Kidney (tissue), 14 donors: ENCODE data around the gene ANGPTL7. TPM values are rescaled to one million over a fixed set of nuclear protein-coding genes. Genes with fewer than 3 reads are reported as not detected.

Experiments
- DNase-seq, 5 donors: peaks; one replicate each; pipeline ENCODE4 v3.0.0-alpha.2; 2013 to 2020
- FAIRE-seq: peaks from 2 replicates; lab custom pipeline; 2012; peaks lifted over from hg19 to GRCh38; lab: Jason Lieb, UNC
- H3K27ac ChIP-seq, 2 donors: one replicate each; pipeline ENCODE4 v1.7.0; 2013; ENCODE audit warnings: low read depth in 2 of 2, low read length in 2 of 2, inconsistent platforms in 1 of 2
- H3K27me3 ChIP-seq: one replicate; pipeline ENCODE4 v1.7.1; 2013; ENCODE audit warnings: low read length, inconsistent platforms; ENCODE audit not compliant: control insufficient read depth, insufficient read depth
- H3K36me3 ChIP-seq, 3 donors: one replicate each; pipeline versions ENCODE4 v1.7.0 to v1.7.1; 2013; ENCODE audit warnings: low read length in 3 of 3, control low read depth in 1 of 3, inconsistent platforms in 1 of 3; ENCODE audit not compliant: insufficient read depth in 3 of 3, control insufficient read depth in 2 of 3
- H3K4me1 ChIP-seq, 3 donors: one replicate each; pipeline versions ENCODE4 v1.7.0 to v1.7.1; 2013; ENCODE audit warnings: low read length in 3 of 3, inconsistent platforms in 1 of 3, low read depth in 1 of 3; ENCODE audit not compliant: control insufficient read depth in 2 of 3, insufficient read depth in 2 of 3
- H3K4me3 ChIP-seq, 3 donors: one replicate each; pipeline versions ENCODE4 v1.7.0 to v1.8.1; 2013; ENCODE audit warnings: low read length in 3 of 3, control low read depth in 1 of 3, inconsistent platforms in 1 of 3
- H3K9ac ChIP-seq, 3 donors: one replicate each; pipeline versions ENCODE4 v1.7.0 to v1.7.1; 2013; ENCODE audit warnings: low read length in 3 of 3, control low read depth in 1 of 3, inconsistent platforms in 1 of 3
- H3K9me3 ChIP-seq, 3 donors: one replicate each; pipeline versions ENCODE4 v1.7.0 to v1.7.1; 2013; ENCODE audit warnings: low read length in 3 of 3, control low read depth in 1 of 3, inconsistent platforms in 1 of 3; ENCODE audit not compliant: control insufficient read depth in 2 of 3, insufficient read depth in 1 of 3
- CTCF ChIP-seq: IDR thresholded peaks from 3 replicates; pipeline ENCODE4 v1.5.1; 2012; ENCODE audit warnings: mild to moderate bottlenecking, moderate library complexity, borderline replicate concordance; ENCODE audit not compliant: insufficient read depth; ENCODE audit errors: extremely low read depth
- intact Hi-C: fragments of 100-400 bp; cut with DNase I; formaldehyde crosslinking; loops from one replicate; pipeline ENCODE4 v1.11.1; 2022
- polyA plus RNA-seq: library from polyadenylated mRNA; stranded (reverse); fragments of 350-450 nt; fragmentation: Illumina TruSeq; extraction: RNeasy Lipid Tissue Mini Kit (QIAGEN cat#74804); gene quantifications from one replicate; pipeline ENCODE4 v1.2.3, GENCODE V29; 2014; ENCODE audit warnings: low read depth, low replicate concordance; ENCODE audit not compliant: insufficient read depth
- total RNA-seq: library from RNA; stranded (reverse); fragmentation: NEBNext Ultra II Directional; extraction: Animal tissue kit (Norgen Biotek cat#: 25700); gene quantifications from one replicate; pipeline ENCODE4 v1.2.1, GENCODE V29; 2021
- donor health status: control.
- donor health status: control.
- donor health status: control.
- donor health status: control.
- donor health status: control.
- donor health status: DM: yes; HTN: yes; CAD: no.
- donor health status: Normal renal cell carcinoma (clear cell type).

ANGPTL7 gene
- total and polyA plus RNA-seq, 2 donors from 2014 or later, result 0.19 to 0.24 TPM

GRCh38 chr1:11196945-11197344 lies 7.8 kb downstream of the ANGPTL7 start:
- H3K27me3 ChIP-seq, result no peaks in the 10 kb centered on the region
- no peak for TF ChIP-seq CTCF
- no peaks in the 10 kb centered on the region for H3K9me3 ChIP-seq
- H3K36me3 ChIP-seq, result peaks cover 4 to 28% (median 21%) of the 10 kb centered on the region in 3 donors
- no peak overlapping the region for H3K4me3 ChIP-seq
- intact Hi-C loops, result no loop called here
- FAIRE-seq, result no peak
- DNase-seq, result no peak
- no peak overlapping the region for H3K27ac ChIP-seq
- peaks cover 0 to 4% (median 0%) of the 10 kb centered on the region in 3 donors for H3K4me1 ChIP-seq
- H3K9ac ChIP-seq, result no peak overlapping the region

- no peaks in the 10 kb centered on the region for H3K9me3 ChIP-seq
- no peak for TF ChIP-seq CTCF
- H3K4me1 ChIP-seq, result peaks cover 0 to 4% (median 0%) of the 10 kb centered on the region in 3 donors
- H3K27me3 ChIP-seq, result no peaks in the 10 kb centered on the region
- no peak overlapping the region for H3K27ac ChIP-seq
- DNase-seq (no peak), FAIRE-seq (no peak)
- H3K36me3 ChIP-seq, result peaks cover 4 to 26% (median 21%) of the 10 kb centered on the region in 3 donors
- H3K4me3 ChIP-seq, result no peak overlapping the region
- intact Hi-C loops, result no loop called here
- no peak overlapping the region for H3K9ac ChIP-seq
These were observed 8.2 kb downstream of the ANGPTL7 start for GRCh38 chr1:11197359-11197758.

- TF ChIP-seq CTCF, result no peak
- Histone ChIP-seq H3K9me3 (no peaks in the 10 kb centered on the region), H3K9ac (no peak overlapping the region), H3K4me1 (peaks cover 0 to 4% (median 0%) of the 10 kb centered on the region in 3 donors), H3K27me3 (no peaks in the 10 kb centered on the region), H3K27ac (no peak overlapping the region), H3K4me3 (no peak overlapping the region), H3K36me3 (peaks cover 4 to 24% (median 21%) of the 10 kb centered on the region in 3 donors)
- DNase-seq (no peak), FAIRE-seq (no peak)
- intact Hi-C loops, result no loop called here
These were observed 9.1 kb downstream of the ANGPTL7 start for GRCh38 chr1:11198257-11198656.
